Measurements from ENCODE around the gene TOM1L2. TPM values are rescaled to one million over a fixed set of nuclear protein-coding genes. Genes with fewer than 3 reads are reported as not detected.

Gene TOM1L2
- total and polyA plus RNA-seq, 12 donors, result 46.4 to 331 (median 273) TPM

GRCh38 chr17:17859909-17860765, 112.1 kb downstream of the TOM1L2 start:
- 28 to 36% methylated on average over 9 of the region's 9 CpGs for WGBS, 2 donors
- ATAC-seq, result peak; percentile 88 to 97 (median 94)
- DNase-seq, result peak; percentile 69 to 75
- Histone ChIP-seq H3K27ac (peak overlapping the region in 7 of 10 donors; percentile 7 to 64 (median 39)), H3K9me3 (no peaks in the 10 kb centered on the region), H3K4me3 (no peak overlapping the region), H3K36me3 (peaks cover 0 to 55% (median 13%) of the 10 kb centered on the region in 9 donors), H3K27me3 (no peaks in the 10 kb centered on the region), H3K4me1 (peaks cover 9 to 42% (median 15%) of the 10 kb centered on the region in 9 donors)
- TF ChIP-seq CTCF (IDR thresholded peaks at IDR 0.05), result peak; percentile 89 to 99 (median 97)
- intact Hi-C loops (cut with DNase I), result loop anchor here (1.0 to 10.0 kb wide), 12 partner anchors 43 to 185 kb away; partner anchors contain the start of gene RAI1 (in 6 of the 10)

GRCh38 chr17:17857496-17857895, 114.7 kb downstream of the TOM1L2 start:
- DNase-seq, result no peak
- Histone ChIP-seq H3K4me3 (no peak overlapping the region), H3K36me3 (peaks cover 0 to 45% (median 13%) of the 10 kb centered on the region in 9 donors), H3K27ac (no peak overlapping the region), H3K4me1 (peaks cover 9 to 42% (median 15%) of the 10 kb centered on the region in 9 donors), H3K9me3 (no peaks in the 10 kb centered on the region), H3K27me3 (no peaks in the 10 kb centered on the region)
- WGBS, 2 donors, result 68 to 80% methylated on average over 4 of the region's 4 CpGs
- TF ChIP-seq CTCF (IDR thresholded peaks at IDR 0.05), result no peak
- intact Hi-C loops (cut with DNase I), result loop anchor here in 3 of 10 donors (2.0 to 10.0 kb wide), 4 partner anchors 40 to 175 kb away; partner anchors contain the start of gene RAI1 (in 1 of the 3)
- no peak for ATAC-seq

- intact Hi-C loops (cut with DNase I), result loop anchor here in 3 of 10 donors (2.0 to 10.0 kb wide), 4 partner anchors 39 to 174 kb away; partner anchors contain the start of gene RAI1 (in 1 of the 3)
- Histone ChIP-seq H3K4me3 (no peak overlapping the region), H3K27ac (no peak overlapping the region), H3K9me3 (no peaks in the 10 kb centered on the region), H3K27me3 (no peaks in the 10 kb centered on the region), H3K36me3 (peaks cover 0 to 41% (median 3%) of the 10 kb centered on the region in 9 donors), H3K4me1 (peaks cover 12 to 52% (median 15%) of the 10 kb centered on the region in 9 donors)
- no peak for ATAC-seq
- TF ChIP-seq CTCF (IDR thresholded peaks at IDR 0.05), result no peak
- 88 to 89% methylated on average over 2 of the region's 2 CpGs for WGBS, 2 donors
- no peak for DNase-seq
These were observed 115.8 kb downstream of the TOM1L2 start for GRCh38 chr17:17856386-17856785.

- Histone ChIP-seq H3K4me3 (no peak overlapping the region), H3K27ac (peak overlapping the region in 1 of 10 donors; percentile 12), H3K36me3 (peaks cover 0 to 37% (median 0%) of the 10 kb centered on the region in 9 donors), H3K9me3 (no peaks in the 10 kb centered on the region), H3K27me3 (no peaks in the 10 kb centered on the region), H3K4me1 (peaks cover 12 to 52% (median 19%) of the 10 kb centered on the region in 9 donors)
- intact Hi-C loops (cut with DNase I), result loop anchor here in 3 of 10 donors (2.0 to 10.0 kb wide), 4 partner anchors 39 to 174 kb away; partner anchors contain the start of gene RAI1 (in 1 of the 3)
- 56 to 62% methylated on average over 3 of the region's 3 CpGs for WGBS, 2 donors
- TF ChIP-seq CTCF (IDR thresholded peaks at IDR 0.05), result no peak
- DNase-seq (no peak), ATAC-seq (no peak)
These were observed 116.2 kb downstream of the TOM1L2 start for GRCh38 chr17:17855976-17856375.

Measured in heart right ventricle (tissue), 16 donors.